ENCODE data around the gene UBALD2. TPM values are rescaled to one million over a fixed set of nuclear protein-coding genes. Genes with fewer than 3 reads are reported as not detected.

UBALD2 gene
- total and polyA plus RNA-seq, 2 of the 13 experiments (the other 11 are each of a cell fraction or from before 2014, with no cell fraction given) = 3.3 to 89.7 TPM

- TF ChIP-seq CTCF (CRISPR knock-in tag; IDR thresholded peaks at IDR 0.05) = 0 out of 2 replicates have a peak, but pooled peaks have one; percentile 3
- no peak for TF ChIP-seq ATF6 (CRISPR knock-in tag; conservative IDR thresholded peaks at IDR 0.05)
- TF ChIP-seq PAF1 (CRISPR knock-in tag; IDR thresholded peaks at IDR 0.05) = no peak
- TF ChIP-seq ZNF703 (CRISPR knock-in tag; IDR thresholded peaks at IDR 0.05; ENCODE audit: borderline replicate concordance) = no peak
- TF ChIP-seq NFKBIZ (CRISPR knock-in tag; IDR thresholded peaks at IDR 0.05) = no peak
- TF ChIP-seq ZNF232 (CRISPR knock-in tag; IDR thresholded peaks at IDR 0.05; ENCODE audit: borderline replicate concordance) = no peak
- TF ChIP-seq ZNF326 (CRISPR knock-in tag; IDR thresholded peaks at IDR 0.05; ENCODE audit: borderline replicate concordance) = no peak
- TF ChIP-seq DPF2 (CRISPR knock-in tag; IDR thresholded peaks at IDR 0.05; ENCODE audit: borderline replicate concordance, low read depth) = peak; percentile 44; the same call in 1 of the 2 replicates
- TF ChIP-seq ZNF138 (CRISPR knock-in tag; IDR thresholded peaks at IDR 0.05; ENCODE audit: low read depth) = no peak
- no peak for TF ChIP-seq ZBTB46 (CRISPR knock-in tag; IDR thresholded peaks at IDR 0.05; ENCODE audit: borderline replicate concordance)
- no peak for TF ChIP-seq PBX2 (CRISPR knock-in tag; IDR thresholded peaks at IDR 0.05)
- TF ChIP-seq ARHGAP35 (CRISPR knock-in tag; IDR thresholded peaks at IDR 0.05; ENCODE audit: borderline replicate concordance) = no peak
- no peak for TF ChIP-seq GPBP1L1 (CRISPR knock-in tag; IDR thresholded peaks at IDR 0.05)
- TF ChIP-seq ZNF503 (CRISPR knock-in tag; IDR thresholded peaks at IDR 0.05) = peak; percentile 81
- no peak for TF ChIP-seq PREB (CRISPR knock-in tag; IDR thresholded peaks at IDR 0.05)
Measured at GRCh38 chr17:76237859-76238313, 27.3 kb upstream of the UBALD2 start (continued).

All from HepG2 (cell line).